GM21529 (cell line): ENCODE data around the gene TUBGCP6.

Source experiments
- ATAC-seq: cut with Tn5 transposase; IDR thresholded peaks from one replicate; pipeline ENCODE4 v1.9.1; 2021; ENCODE audit not compliant: unreplicated experiment

Gene TUBGCP6

DNA sequence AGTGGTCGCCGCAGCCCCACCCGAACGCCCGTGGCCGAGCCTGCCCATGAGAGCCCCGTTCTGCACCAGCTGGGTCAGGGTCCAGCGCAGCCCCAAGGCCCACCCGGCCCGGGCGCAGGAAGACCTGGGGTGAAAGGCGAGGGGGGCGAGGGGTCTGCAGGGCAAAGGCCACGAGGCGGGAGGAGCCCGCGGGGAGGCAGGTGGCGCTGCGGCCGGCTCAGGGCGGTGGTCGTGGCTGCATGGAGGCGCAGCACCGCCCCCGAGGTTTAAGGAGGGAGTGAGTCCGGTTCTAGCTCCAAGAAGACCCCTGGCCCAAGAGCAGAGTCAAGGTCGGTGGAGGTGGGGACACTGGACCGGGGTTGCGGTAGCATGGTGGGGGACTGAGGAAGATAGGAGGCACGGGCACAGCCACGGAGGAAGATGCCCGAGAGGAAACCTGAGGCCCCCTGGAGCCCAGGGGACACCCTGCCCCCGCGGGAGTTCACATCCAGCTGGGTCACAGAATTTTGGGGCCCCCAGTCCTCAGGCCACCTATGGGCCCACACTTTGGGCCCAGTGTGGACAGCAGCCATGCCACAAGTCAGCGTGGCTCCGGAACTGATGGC is 6.8 kb upstream of the TUBGCP6 start:
- no peak for ATAC-seq

- peak; percentile 49 for ATAC-seq
Observed at GRCh38 chr22:50250555-50251476, 6.0 kb upstream of the TUBGCP6 start, which contains the start of gene HDAC10. Gene HDAC10 (minus strand): TSS chr22:50251265. CDS start chr22:50251032, 233 bp downstream.

DNA sequence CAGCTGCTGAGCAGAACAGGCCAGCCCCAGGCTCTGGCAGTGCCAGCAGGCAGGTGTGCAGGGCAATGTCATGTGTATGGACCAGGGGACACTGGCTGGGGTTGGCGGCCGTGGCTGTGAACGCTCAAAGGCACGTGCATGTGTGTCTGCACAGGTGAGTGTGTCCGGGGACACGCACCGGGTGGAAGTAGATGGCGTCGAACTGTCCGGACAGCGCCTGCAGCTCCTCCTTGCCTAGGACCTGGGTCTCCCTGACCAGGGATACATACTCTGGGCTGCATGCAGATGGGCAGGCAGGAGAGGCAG is 5.4 kb upstream of the TUBGCP6 start:
- no peak for ATAC-seq

- ATAC-seq, result no peak
Observed at GRCh38 chr22:50249341-50250248, 4.8 kb upstream of the TUBGCP6 start.

DNA sequence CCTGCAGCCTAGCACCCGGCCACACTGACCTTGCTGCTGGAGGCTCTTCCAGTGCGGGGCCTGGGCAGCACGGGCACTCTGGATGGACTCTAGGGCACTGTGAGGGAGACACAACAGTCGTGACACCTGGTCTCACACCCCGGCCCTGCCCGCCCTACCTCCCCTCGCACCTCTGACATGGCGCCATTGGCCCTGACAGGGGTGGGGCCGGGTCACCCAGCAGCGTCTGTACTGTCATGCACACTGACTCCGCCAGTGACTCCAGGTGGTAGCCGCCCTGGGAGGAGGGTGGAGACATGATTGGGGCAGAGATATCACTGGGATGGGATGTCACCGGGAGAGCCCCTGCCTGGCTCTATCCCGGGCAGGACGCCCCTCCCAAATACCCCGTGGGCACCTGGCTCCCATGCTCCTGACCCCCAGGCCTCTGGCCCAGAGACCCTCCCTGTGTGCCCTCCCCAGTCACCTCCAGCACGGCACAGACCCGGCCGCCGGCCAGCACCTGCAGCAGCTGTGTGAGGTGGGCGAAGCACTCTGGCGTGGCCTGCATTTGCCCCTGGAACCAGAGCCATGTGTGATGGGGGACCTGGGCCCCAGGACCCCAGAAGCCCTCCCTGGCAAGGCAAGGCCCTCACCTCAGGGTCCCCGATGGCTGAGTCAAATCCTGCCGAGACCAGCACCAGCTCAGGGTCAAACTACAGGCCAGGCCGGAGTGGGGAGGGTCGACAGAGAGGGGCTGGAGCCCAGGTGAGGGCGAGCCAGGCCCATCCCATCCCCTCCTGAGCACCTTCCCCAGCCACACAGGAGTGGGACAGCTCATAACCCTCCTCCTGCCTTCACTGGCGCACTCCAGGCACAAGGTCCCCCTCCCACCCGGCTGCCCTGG is 3.6 kb upstream of the TUBGCP6 start:
- no peak for ATAC-seq

DNA sequence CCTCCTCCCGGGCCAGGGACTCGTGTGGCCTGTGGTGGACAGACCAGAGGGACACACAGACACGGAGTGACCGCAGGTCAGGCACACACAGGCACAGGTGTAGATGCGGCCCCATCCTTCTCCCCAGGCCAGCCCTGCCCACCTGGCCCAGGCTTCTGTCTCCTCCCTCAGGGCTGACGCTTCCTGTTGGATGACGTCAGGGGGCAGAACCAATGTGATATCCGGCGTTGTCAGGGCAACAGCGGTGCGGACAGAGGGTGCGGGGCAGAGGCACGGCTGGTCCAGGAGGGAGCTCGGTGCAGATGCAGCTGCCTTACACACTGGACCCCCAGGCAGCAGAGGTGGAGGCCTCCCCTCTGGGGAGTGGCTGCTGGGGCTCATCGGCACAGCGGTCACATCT is 2.9 kb upstream of the TUBGCP6 start:
- ATAC-seq, result no peak

DNA sequence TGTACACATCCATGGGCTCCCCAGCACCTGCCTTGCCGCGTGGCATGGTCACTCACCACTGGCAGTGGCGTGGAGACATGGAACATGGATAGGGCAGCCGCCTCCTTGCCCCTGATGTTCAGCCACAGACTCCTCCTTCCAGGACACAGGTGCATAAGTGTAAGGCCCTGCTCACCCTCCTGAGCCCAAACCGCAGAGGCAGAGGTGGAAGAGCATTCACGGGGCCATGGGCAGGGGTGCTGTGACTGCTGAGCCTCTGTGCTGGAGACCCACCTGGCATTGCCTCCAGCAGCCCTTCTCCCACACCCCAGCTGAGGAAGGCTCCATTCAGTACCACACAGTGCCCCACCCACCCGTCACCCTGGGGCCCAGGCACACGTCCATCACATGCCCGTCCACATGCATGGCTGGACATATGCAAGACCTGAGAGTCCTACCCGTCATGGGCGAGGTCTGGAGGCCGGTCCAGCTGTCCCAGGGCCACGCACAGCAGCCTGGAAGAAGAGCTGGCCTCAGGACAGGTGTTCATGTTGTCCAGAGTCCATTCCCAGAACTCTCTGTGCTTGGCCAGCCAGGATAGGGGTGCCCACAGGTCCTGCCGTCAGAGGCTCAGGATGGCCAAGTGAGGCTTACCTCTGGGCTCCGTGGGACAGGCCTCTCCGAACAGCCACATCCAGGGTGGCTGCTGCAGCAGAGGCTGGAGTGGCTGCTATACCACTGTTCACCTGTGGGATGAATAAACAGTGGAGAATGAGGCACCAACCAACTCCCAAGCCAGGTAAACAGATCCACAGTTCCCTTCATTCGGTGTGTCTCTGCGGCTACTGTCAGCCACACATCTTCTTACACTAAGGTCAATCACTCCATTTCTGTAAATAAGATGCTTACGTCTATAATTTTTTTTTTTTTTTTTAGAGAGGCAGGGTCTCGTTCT is 1.7 kb upstream of the TUBGCP6 start:
- no peak for ATAC-seq

GRCh38 chr22:50245214-50246072 is 620 bp upstream of the TUBGCP6 start:
- ATAC-seq, result no peak

GRCh38 chr22:50243685-50244419 is 971 bp downstream of the TUBGCP6 start:
- ATAC-seq, result no peak

GRCh38 chr22:50242406-50242949 is 2.3 kb downstream of the TUBGCP6 start:
- no peak for ATAC-seq

- no peak for ATAC-seq
Observed at GRCh38 chr22:50238755-50239154, 6.1 kb downstream of the TUBGCP6 start.

DNA sequence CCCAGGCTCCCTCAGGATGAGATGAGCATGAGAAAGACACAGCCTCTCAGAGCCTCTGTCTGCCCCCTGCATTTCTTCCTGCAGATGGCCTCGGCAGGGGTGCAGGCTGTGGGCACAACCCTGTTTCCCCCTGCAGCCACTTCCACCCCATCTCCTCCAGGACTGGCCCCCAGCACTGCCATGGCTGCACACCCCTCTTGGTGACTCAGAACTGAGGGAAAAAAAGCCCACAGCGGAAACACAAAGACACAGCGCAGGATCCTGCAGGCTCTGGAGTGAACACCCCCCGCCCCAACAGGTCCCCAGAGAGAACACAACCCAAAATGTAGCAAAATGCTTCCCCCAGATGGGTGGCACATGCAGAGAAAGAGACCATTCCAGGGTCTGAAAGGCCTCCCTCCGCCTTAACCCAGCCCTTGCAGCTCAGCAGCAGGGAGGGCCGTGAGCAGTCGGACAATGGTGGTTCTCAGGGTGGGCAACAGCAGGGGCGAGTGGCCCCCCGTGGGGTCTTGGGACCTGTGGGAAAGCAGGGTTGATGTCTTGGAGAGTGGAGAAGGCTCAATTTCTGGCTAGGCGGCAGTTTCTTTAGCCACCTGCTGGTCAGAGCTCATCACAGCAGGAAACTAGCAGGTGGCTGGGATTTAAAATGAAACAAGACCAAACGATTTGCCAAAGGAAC is 8.0 kb downstream of the TUBGCP6 start:
- ATAC-seq, result no peak

- ATAC-seq, result no peak
Observed at GRCh38 chr22:50233223-50233622, 11.6 kb downstream of the TUBGCP6 start.

DNA sequence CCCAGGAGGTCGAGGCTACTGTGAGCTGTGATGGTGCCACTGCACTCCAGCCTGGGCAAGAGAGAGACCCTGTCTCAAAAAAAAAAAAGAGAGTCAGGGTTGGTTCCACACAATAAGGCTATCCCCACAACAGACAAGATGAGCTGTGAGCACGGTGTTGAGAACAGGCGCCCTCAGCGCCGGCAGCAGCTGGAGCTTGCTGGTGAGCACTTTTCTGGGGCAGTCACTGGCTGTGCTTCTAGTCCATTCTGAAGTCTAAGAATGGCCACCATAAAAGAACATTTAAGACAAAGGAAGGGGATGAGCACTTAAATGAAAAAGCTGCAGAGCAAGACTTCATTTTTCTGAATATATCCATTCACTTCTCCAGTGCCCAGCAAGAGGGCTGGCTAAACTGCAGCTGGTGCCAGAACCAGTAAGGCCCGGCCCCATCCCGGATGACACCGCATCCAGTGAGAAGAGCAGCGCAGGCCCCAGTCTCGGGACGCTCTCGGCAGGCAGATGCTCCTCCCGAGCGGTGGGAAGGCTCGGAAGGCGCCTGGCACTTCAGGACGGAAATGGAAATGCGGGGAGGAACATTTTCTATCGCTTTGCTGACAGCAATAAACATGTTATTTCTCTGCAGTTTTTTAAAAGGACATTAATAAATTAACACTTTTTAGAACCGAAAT is 12.2 kb downstream of the TUBGCP6 start:
- ATAC-seq, result no peak

- no peak for ATAC-seq
Observed at GRCh38 chr22:50229370-50229769, 15.5 kb downstream of the TUBGCP6 start.

DNA sequence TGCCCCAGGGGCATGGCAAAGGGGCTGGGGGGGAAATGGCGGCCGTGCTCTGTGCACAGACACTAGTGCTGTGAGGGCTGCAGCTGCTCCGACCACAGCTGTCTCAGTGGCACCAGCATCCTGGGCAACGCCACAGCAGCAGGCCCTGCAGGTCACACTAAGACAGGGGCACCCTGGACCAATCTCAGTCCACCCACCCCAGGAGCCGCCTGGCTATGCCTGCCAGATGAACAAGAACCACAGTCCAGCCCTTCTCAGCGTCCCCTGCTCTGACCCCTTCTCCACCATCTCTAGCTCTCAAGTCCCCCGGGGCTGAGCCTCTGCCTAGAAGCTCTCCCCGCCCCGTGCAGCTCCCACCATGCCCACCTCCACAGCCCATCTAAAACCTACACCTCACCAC is 16.5 kb downstream of the TUBGCP6 start:
- ATAC-seq, result no peak
